Measurements from ENCODE around the gene FBXL17. TPM values are rescaled to one million over a fixed set of nuclear protein-coding genes. Genes with fewer than 3 reads are reported as not detected.

The FBXL17 gene
- total RNA-seq, 4 donors from 2014 or later: 14.9 to 62.5 (median 20.6) TPM

GRCh38 chr5:108344103-108344822, 37.6 kb downstream of the FBXL17 start:
- H3K4me3 ChIP-seq: no peak overlapping the region
- whole genome bisulfite sequencing: 88% methylated on average over 5 of the region's 5 CpGs
- H3K4me1 ChIP-seq: no peaks in the 10 kb centered on the region
- TF ChIP-seq EP300 (IDR thresholded peaks at IDR 0.05) (no peak), POLR2AphosphoS5 (IDR thresholded peaks at IDR 0.05) (no peak), CTCF (IDR thresholded peaks at IDR 0.05) (no peak), POLR2A (IDR thresholded peaks at IDR 0.05) (no peak)
- no peaks in the 10 kb centered on the region for H3K9me3 ChIP-seq
- DNase-seq (ENCODE audit: low spot score in 2 of 2): no peak
- no peak overlapping the region for H3K27ac ChIP-seq
- no peaks in the 10 kb centered on the region for H3K27me3 ChIP-seq
- peaks cover 10% of the 10 kb centered on the region for H3K36me3 ChIP-seq

- no peak overlapping the region for H3K27ac ChIP-seq
- H3K27me3 ChIP-seq: no peaks in the 10 kb centered on the region
- H3K36me3 ChIP-seq: peaks cover 10% of the 10 kb centered on the region
- no peak for DNase-seq (ENCODE audit: low spot score in 2 of 2)
- no peaks in the 10 kb centered on the region for H3K9me3 ChIP-seq
- no peaks in the 10 kb centered on the region for H3K4me1 ChIP-seq
- TF ChIP-seq POLR2AphosphoS5 (IDR thresholded peaks at IDR 0.05) (no peak), POLR2A (IDR thresholded peaks at IDR 0.05) (no peak), EP300 (IDR thresholded peaks at IDR 0.05) (no peak), CTCF (IDR thresholded peaks at IDR 0.05) (no peak)
- no peak overlapping the region for H3K4me3 ChIP-seq
- 95% methylated on average over 1 of the region's 1 CpG for WGBS
Measured at GRCh38 chr5:108341866-108342265, 40.0 kb downstream of the FBXL17 start.

- no peak for DNase-seq (ENCODE audit: low spot score in 2 of 2)
- H3K27me3 ChIP-seq: no peaks in the 10 kb centered on the region
- H3K4me1 ChIP-seq: no peaks in the 10 kb centered on the region
- WGBS: 94% methylated on average over 8 of the region's 8 CpGs
- H3K4me3 ChIP-seq: no peak overlapping the region
- no peak overlapping the region for H3K27ac ChIP-seq
- no peak for TF ChIP-seq POLR2A (IDR thresholded peaks at IDR 0.05)
- TF ChIP-seq POLR2AphosphoS5 (IDR thresholded peaks at IDR 0.05): no peak
- no peak for TF ChIP-seq CTCF (IDR thresholded peaks at IDR 0.05)
- TF ChIP-seq EP300 (IDR thresholded peaks at IDR 0.05): no peak
- H3K36me3 ChIP-seq: peaks cover 10% of the 10 kb centered on the region
- H3K9me3 ChIP-seq: no peaks in the 10 kb centered on the region
Measured at GRCh38 chr5:108340131-108340530, 41.8 kb downstream of the FBXL17 start.

GRCh38 chr5:108339220-108339619, 42.7 kb downstream of the FBXL17 start:
- no peaks in the 10 kb centered on the region for H3K27me3 ChIP-seq
- 67% methylated on average over 1 of the region's 1 CpG for WGBS
- no peak for DNase-seq (ENCODE audit: low spot score in 2 of 2)
- H3K4me3 ChIP-seq: no peak overlapping the region
- no peaks in the 10 kb centered on the region for H3K4me1 ChIP-seq
- no peak overlapping the region for H3K27ac ChIP-seq
- peaks cover 10% of the 10 kb centered on the region for H3K36me3 ChIP-seq
- no peaks in the 10 kb centered on the region for H3K9me3 ChIP-seq
- no peak for TF ChIP-seq EP300 (IDR thresholded peaks at IDR 0.05)

- WGBS: 93% methylated on average over 2 of the region's 2 CpGs
- H3K4me3 ChIP-seq: no peak overlapping the region
- TF ChIP-seq EP300 (IDR thresholded peaks at IDR 0.05) (no peak), CTCF (IDR thresholded peaks at IDR 0.05) (no peak), POLR2AphosphoS5 (IDR thresholded peaks at IDR 0.05) (no peak), POLR2A (IDR thresholded peaks at IDR 0.05) (no peak)
- DNase-seq (ENCODE audit: low spot score in 2 of 2): no peak
- no peaks in the 10 kb centered on the region for H3K27me3 ChIP-seq
- no peaks in the 10 kb centered on the region for H3K9me3 ChIP-seq
- H3K4me1 ChIP-seq: no peaks in the 10 kb centered on the region
- no peak overlapping the region for H3K27ac ChIP-seq
- no peaks in the 10 kb centered on the region for H3K36me3 ChIP-seq
Measured at GRCh38 chr5:108334225-108334624, 47.7 kb downstream of the FBXL17 start.

GRCh38 chr5:108326982-108327381, 54.9 kb downstream of the FBXL17 start:
- H3K36me3 ChIP-seq: no peaks in the 10 kb centered on the region
- H3K27ac ChIP-seq: no peak overlapping the region
- H3K4me1 ChIP-seq: no peaks in the 10 kb centered on the region
- no peak for DNase-seq (ENCODE audit: low spot score in 2 of 2)
- no peaks in the 10 kb centered on the region for H3K27me3 ChIP-seq
- no peaks in the 10 kb centered on the region for H3K9me3 ChIP-seq
- TF ChIP-seq POLR2AphosphoS5 (IDR thresholded peaks at IDR 0.05) (no peak), CTCF (IDR thresholded peaks at IDR 0.05) (no peak), POLR2A (IDR thresholded peaks at IDR 0.05) (no peak), EP300 (IDR thresholded peaks at IDR 0.05) (no peak)
- no peak overlapping the region for H3K4me3 ChIP-seq
